GM19035 (cell line): ENCODE results near the gene GNG13.
"Not testable (repeated sequence)": the region's sequence is repeated elsewhere in the genome, so short reads cannot be mapped to it uniquely, and the experiment has no call there.

Experiments
- ATAC-seq: cut with Tn5 transposase; IDR thresholded peaks from one replicate; pipeline ENCODE4 v1.9.1; 2021; ENCODE audit not compliant: unreplicated experiment

Gene GNG13

GRCh38 chr16:780296-780695 lies 20.2 kb downstream of the GNG13 start:
- ATAC-seq, result no peak

DNA sequence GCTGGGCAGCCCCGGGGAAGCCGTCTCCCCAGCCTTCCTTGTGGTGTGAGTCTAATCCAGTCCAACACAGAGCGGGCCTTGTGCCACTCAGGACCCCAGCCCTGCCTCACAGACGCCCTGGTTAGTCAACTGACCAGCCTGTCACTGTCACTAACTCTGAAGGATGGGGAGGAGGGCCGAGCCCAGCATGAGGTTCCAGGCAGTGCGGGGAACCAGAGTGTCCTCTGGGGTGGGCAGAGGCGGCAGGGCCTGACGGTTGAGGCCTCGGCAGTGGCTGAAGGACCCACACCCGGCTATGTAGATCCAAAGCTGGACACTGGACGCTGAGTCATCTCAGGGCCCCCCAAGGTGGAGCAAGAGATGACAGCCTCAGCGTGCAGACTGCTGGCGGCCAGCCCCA lies 21.0 kb downstream of the GNG13 start:
- ATAC-seq, result no peak

DNA sequence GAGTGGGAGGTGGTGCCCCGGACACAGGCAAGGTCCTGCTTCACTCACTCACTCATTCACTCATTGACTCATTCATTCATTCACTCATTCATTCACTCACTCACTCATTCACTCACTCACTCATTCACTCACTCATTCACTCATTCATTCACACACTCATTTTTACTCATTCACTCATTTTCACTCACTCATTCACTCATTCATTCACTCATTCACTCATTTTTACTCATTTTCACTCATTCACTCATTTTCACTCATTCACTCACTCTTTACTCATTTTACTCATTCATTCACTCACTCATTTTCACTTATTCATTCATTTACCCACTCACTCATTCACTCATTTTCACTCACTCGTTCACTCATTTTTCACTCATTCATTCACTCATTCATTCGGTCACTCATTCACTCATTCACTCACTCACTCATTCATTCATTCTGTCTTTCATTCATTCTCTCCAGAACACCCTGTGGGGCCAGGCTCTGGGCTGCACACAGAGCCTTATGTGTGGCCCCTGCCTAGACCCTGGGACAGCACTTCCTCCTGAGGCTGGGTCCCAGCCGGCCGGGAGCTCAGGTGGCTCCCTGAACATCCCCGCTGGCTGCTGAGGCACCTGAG lies 21.5 kb downstream of the GNG13 start:
- no peak for ATAC-seq

GRCh38 chr16:778447-778846 lies 22.1 kb downstream of the GNG13 start:
- no peak for ATAC-seq

- ATAC-seq, result no peak
Measured at GRCh38 chr16:777826-778225, 22.7 kb downstream of the GNG13 start.

- ATAC-seq, result no peak
Measured at GRCh38 chr16:776824-777223, 23.7 kb downstream of the GNG13 start.

GRCh38 chr16:776298-776697 lies 24.2 kb downstream of the GNG13 start:
- ATAC-seq, result not testable (repeated sequence)

GRCh38 chr16:775236-775796 lies 25.2 kb downstream of the GNG13 start:
- ATAC-seq, result no peak

DNA sequence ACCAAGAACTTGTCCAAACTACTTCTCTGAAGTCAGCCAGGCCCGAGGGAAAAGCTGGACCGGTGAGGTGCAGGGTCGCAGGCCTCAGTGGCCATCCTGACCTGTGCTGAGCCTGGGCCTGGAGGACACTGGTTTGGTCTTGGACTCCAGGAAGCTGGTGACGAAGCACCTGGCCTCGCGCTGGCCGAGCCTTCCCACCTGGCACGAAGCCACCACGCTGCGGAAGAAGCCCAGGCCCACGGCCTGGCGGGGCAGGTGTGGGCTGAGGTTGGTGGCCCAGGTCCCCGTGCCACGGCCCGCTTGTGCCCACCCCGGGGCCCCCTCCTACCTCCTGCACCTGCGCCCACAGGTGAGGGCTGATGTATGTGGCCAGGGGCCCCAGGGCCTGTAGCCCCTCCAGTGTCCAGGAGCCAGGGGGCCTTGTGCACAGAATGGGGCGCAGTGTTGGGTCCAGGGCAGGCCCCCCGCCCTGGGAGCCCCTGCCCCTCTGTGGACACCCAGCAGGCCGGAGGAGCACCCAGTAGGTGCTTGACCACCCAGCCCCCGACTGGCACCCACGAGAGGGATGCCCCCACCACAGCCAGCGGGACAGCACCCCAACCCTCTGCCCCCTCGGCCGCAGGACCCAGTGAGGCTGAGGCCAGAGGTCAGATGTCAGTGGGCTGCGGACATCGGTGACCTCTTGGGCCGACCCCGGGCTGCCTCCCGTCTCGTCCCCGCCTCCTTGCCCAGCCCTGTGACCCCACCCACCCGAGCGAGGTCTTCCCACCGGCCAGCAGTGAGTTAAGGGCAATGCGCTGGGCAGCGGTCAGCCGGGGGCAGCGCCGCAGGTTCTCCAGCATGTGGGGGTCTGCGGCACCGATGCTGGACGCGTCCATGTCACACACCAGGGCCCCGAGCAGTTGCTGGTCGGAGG lies 26.2 kb downstream of the GNG13 start:
- ATAC-seq, result no peak

- ATAC-seq, result no peak
Measured at GRCh38 chr16:772959-773358, 27.6 kb downstream of the GNG13 start.

DNA sequence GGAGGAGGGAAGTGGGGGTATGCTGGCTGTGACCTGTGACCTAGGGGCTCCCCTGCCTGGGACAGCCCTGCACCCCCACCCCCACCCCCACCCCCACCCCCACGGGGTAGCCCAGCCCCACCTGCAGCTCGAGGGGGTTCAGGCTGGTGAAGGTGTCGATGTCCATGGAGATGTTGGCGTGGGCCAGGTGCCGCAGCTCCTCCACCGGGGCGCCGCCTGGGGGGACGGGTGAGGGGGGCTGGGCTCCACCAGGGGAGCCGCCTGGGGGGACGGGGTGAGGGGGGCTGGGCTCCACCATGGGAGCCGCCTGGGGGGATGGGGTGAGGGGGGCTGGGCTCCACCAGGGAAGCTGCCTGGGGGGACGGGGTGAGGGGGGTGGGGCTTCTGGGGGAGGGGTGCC lies 30.1 kb downstream of the GNG13 start:
- ATAC-seq, result no peak

- no peak for ATAC-seq
Measured at GRCh38 chr16:769934-770333, 30.6 kb downstream of the GNG13 start.

GRCh38 chr16:769184-769784 lies 31.2 kb downstream of the GNG13 start:
- ATAC-seq, result no peak

DNA sequence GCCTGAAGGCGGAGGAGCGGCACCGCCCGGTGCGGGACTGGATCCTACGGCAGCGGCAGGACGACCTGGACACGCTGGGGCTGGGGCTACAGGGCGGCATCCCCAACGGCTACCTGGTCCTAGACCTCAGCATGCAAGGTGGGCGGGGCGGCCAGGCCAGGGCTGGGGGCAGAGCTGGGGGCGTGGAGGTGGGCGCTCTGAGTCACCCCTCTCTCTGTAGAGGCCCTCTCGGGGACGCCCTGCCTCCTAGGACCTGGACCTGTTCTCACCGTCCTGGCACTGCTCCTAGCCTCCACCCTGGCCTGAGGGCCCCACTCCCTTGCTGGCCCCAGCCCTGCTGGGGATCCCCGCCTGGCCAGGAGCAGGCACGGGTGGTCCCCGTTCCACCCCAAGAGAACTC lies 32.1 kb downstream of the GNG13 start:
- ATAC-seq, result no peak

- ATAC-seq, result no peak
Measured at GRCh38 chr16:767743-768235, 32.7 kb downstream of the GNG13 start.

GRCh38 chr16:766820-767640 lies 33.5 kb downstream of the GNG13 start:
- ATAC-seq, result no peak

- ATAC-seq, result no peak
Measured at GRCh38 chr16:766008-766819, 34.3 kb downstream of the GNG13 start.

- no peak for ATAC-seq
Measured at GRCh38 chr16:765488-765865, 35.1 kb downstream of the GNG13 start.

DNA sequence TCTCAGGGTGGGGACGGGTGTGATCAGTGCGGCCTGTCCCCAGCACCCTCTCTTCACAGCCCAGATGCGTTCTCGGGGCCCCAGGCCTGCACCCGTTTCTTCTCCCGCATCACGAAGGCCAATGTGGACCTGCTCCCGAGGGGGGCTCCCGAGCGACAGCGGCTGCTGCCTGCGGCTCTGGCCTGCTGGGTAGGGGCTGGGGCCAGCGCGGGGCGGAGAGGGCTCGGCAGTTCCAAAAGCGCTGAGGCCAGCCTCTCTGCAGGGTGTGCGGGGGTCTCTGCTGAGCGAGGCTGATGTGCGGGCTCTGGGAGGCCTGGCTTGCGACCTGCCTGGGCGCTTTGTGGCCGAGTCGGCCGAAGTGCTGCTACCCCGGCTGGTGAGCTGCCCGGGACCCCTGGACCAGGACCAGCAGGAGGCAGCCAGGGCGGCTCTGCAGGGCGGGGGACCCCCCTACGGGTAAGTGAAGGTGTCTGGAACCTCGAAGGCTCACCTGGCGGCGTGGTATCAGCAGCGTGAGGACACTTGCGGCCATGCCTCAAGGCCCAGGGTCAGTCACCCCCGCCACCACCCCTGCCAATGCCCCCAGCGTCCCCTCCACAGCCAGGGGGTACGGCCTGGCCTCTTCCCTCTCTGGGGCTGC lies 35.6 kb downstream of the GNG13 start:
- no peak for ATAC-seq
